Measurements from ENCODE around the gene TCP11L2.

The TCP11L2 gene

GRCh38 chr12:106387848-106388377, 85.4 kb downstream of the TCP11L2 start:
- DNase-seq = no peak
- Histone ChIP-seq H3K9me3 (replicated peaks; ENCODE audit: insufficient read depth, low read length) (no peaks in the 10 kb centered on the region), H3K4me2 (ENCODE audit: low read depth, low read length) (no peak overlapping the region), H3K36me3 (replicated peaks; ENCODE audit: insufficient read depth, low read length) (no peaks in the 10 kb centered on the region; the same call in 1 of the 2 replicates), H3K4me3 (ENCODE audit: low read length) (no peak overlapping the region), H3K9ac (ENCODE audit: low read length) (no peak overlapping the region), H3K79me2 (ENCODE audit: low read length) (no peaks in the 10 kb centered on the region), H3K27me3 (replicated peaks; ENCODE audit: insufficient read depth, low read length) (no peaks in the 10 kb centered on the region), H3K4me1 (ENCODE audit: low read length) (no peaks in the 10 kb centered on the region), H4K20me1 (ENCODE audit: insufficient read depth, low read length) (no peaks in the 10 kb centered on the region), H3K9me2 (replicated peaks; ENCODE audit: insufficient read depth, low read length) (no peaks in the 10 kb centered on the region), H3F3A (ENCODE audit: insufficient read depth, low read length) (no peaks in the 10 kb centered on the region), H2AFZ (ENCODE audit: low read length) (no peak overlapping the region), H3K27ac (ENCODE audit: low read length) (no peak overlapping the region)
- TF ChIP-seq EZH2phosphoT487 (IDR thresholded peaks at IDR 0.05; ENCODE audit: low read length) (no peak), CTCF (IDR thresholded peaks at IDR 0.05; ENCODE audit: low read length) (no peak), EZH2 (optimal IDR thresholded peaks at IDR 0.05; ENCODE audit: low read depth, low read length) (no peak)

GRCh38 chr12:106389151-106389550, 86.6 kb downstream of the TCP11L2 start:
- Histone ChIP-seq H3K4me2 (ENCODE audit: low read depth, low read length) (no peak overlapping the region), H3K79me2 (ENCODE audit: low read length) (no peaks in the 10 kb centered on the region), H4K20me1 (ENCODE audit: insufficient read depth, low read length) (no peaks in the 10 kb centered on the region), H3K9me2 (replicated peaks; ENCODE audit: insufficient read depth, low read length) (no peaks in the 10 kb centered on the region), H3K4me3 (ENCODE audit: low read length) (no peak overlapping the region), H3K36me3 (replicated peaks; ENCODE audit: insufficient read depth, low read length) (no peaks in the 10 kb centered on the region; the same call in 1 of the 2 replicates), H3K9ac (ENCODE audit: low read length) (no peak overlapping the region), H3F3A (ENCODE audit: insufficient read depth, low read length) (no peaks in the 10 kb centered on the region), H3K27me3 (replicated peaks; ENCODE audit: insufficient read depth, low read length) (no peaks in the 10 kb centered on the region), H2AFZ (ENCODE audit: low read length) (no peak overlapping the region), H3K9me3 (replicated peaks; ENCODE audit: insufficient read depth, low read length) (no peaks in the 10 kb centered on the region), H3K27ac (ENCODE audit: low read length) (no peak overlapping the region), H3K4me1 (ENCODE audit: low read length) (no peaks in the 10 kb centered on the region)
- DNase-seq = no peak
- TF ChIP-seq EZH2phosphoT487 (IDR thresholded peaks at IDR 0.05; ENCODE audit: low read length) = no peak
- no peak for TF ChIP-seq EZH2 (optimal IDR thresholded peaks at IDR 0.05; ENCODE audit: low read depth, low read length)
- no peak for TF ChIP-seq CTCF (IDR thresholded peaks at IDR 0.05; ENCODE audit: low read length)

- Histone ChIP-seq H3K4me1 (ENCODE audit: low read length) (no peaks in the 10 kb centered on the region), H3K9ac (ENCODE audit: low read length) (no peak overlapping the region)
- TF ChIP-seq CTCF (IDR thresholded peaks at IDR 0.05; ENCODE audit: low read length) = no peak
- TF ChIP-seq EZH2 (optimal IDR thresholded peaks at IDR 0.05; ENCODE audit: low read depth, low read length) = no peak
- no peak for TF ChIP-seq EZH2phosphoT487 (IDR thresholded peaks at IDR 0.05; ENCODE audit: low read length)
These were observed 90.2 kb downstream of the TCP11L2 start for GRCh38 chr12:106392759-106393158.

More at GRCh38 chr12:106392759-106393158, 90.2 kb downstream of the TCP11L2 start:
- H3K9me3 ChIP-seq (replicated peaks; ENCODE audit: insufficient read depth, low read length) = no peaks in the 10 kb centered on the region
- H3K9me2 ChIP-seq (replicated peaks; ENCODE audit: insufficient read depth, low read length) = no peaks in the 10 kb centered on the region
- H3K27me3 ChIP-seq (replicated peaks; ENCODE audit: insufficient read depth, low read length) = no peaks in the 10 kb centered on the region
- no peak overlapping the region for H3K4me3 ChIP-seq (ENCODE audit: low read length)
- no peaks in the 10 kb centered on the region for H3K79me2 ChIP-seq (ENCODE audit: low read length)
- H3K4me2 ChIP-seq (ENCODE audit: low read depth, low read length) = no peak overlapping the region
- no peak overlapping the region for H3K27ac ChIP-seq (ENCODE audit: low read length)
- H2AFZ ChIP-seq (ENCODE audit: low read length) = no peak overlapping the region
- DNase-seq = no peak
- no peaks in the 10 kb centered on the region for H4K20me1 ChIP-seq (ENCODE audit: insufficient read depth, low read length)
- H3K36me3 ChIP-seq (replicated peaks; ENCODE audit: insufficient read depth, low read length) = no peaks in the 10 kb centered on the region; the same call in 1 of the 2 replicates
- H3F3A ChIP-seq (ENCODE audit: insufficient read depth, low read length) = no peaks in the 10 kb centered on the region
